Osteocyte (in vitro differentiated cells): Measurements from ENCODE around the gene SEPSECS. TPM values are rescaled to one million over a fixed set of nuclear protein-coding genes. Genes with fewer than 3 reads are reported as not detected.
A peak's percentile ranks its signal among the peaks of the same experiment; 100 is the strongest.

Experiments used
- DNase-seq: peaks from one replicate; pipeline ENCODE4 v3.0.0; 2021; ENCODE audit warnings: mixed read lengths; ENCODE audit not compliant: unreplicated experiment; ENCODE audit errors: extremely low spot score
- H3K27ac Mint-ChIP-seq: one replicate; pipeline ENCODE4 v1.8.0; 2021; ENCODE audit warnings: mild to moderate bottlenecking, mixed read lengths; ENCODE audit not compliant: unreplicated experiment
- H3K27me3 Mint-ChIP-seq: one replicate; pipeline ENCODE4 v1.8.0; 2021; ENCODE audit warnings: mixed read lengths; ENCODE audit not compliant: unreplicated experiment
- H3K36me3 Mint-ChIP-seq: one replicate; pipeline ENCODE4 v1.8.0; 2021; ENCODE audit warnings: mixed read lengths; ENCODE audit not compliant: unreplicated experiment
- H3K4me1 Mint-ChIP-seq: one replicate; pipeline ENCODE4 v1.8.0; 2021; ENCODE audit warnings: mixed read lengths; ENCODE audit not compliant: unreplicated experiment
- H3K4me3 Mint-ChIP-seq: one replicate; pipeline ENCODE4 v1.8.0; 2021; ENCODE audit warnings: mild to moderate bottlenecking, moderate library complexity, mixed read lengths; ENCODE audit not compliant: unreplicated experiment
- H3K9me3 Mint-ChIP-seq: one replicate; pipeline ENCODE4 v1.8.0; 2021; ENCODE audit warnings: mixed read lengths; ENCODE audit not compliant: unreplicated experiment
- long read RNA-seq: library from polyadenylated mRNA; unstranded; transcript quantifications from one replicate; pipeline ENCODE4 v2.0.0, GENCODE V29; 2021
- total RNA-seq: library from RNA; stranded (reverse); gene quantifications from 2 replicates; pipeline ENCODE4 v1.2.1, GENCODE V29; 2021
- TF ChIP-seq, protein P1 (sequence below): fragments of 200-600 bp; sonication (generic); IDR thresholded peaks from 2 replicates; pipeline ENCODE4 v1.5.0; 2021; ENCODE audit warnings: antibody characterized with exemption, mild to moderate bottlenecking, moderate library complexity

The SEPSECS gene
- total RNA-seq, result 7.8 and 11.6 TPM in 2 replicates
- long read RNA-seq, full-length matches to known transcripts, result 11 of 25 reads
- long read RNA-seq, partial matches to known transcripts, result 8 of 25 reads
- long read RNA-seq, other reads (novel, unspliced or antisense), result 6 of 25 reads

DNA sequence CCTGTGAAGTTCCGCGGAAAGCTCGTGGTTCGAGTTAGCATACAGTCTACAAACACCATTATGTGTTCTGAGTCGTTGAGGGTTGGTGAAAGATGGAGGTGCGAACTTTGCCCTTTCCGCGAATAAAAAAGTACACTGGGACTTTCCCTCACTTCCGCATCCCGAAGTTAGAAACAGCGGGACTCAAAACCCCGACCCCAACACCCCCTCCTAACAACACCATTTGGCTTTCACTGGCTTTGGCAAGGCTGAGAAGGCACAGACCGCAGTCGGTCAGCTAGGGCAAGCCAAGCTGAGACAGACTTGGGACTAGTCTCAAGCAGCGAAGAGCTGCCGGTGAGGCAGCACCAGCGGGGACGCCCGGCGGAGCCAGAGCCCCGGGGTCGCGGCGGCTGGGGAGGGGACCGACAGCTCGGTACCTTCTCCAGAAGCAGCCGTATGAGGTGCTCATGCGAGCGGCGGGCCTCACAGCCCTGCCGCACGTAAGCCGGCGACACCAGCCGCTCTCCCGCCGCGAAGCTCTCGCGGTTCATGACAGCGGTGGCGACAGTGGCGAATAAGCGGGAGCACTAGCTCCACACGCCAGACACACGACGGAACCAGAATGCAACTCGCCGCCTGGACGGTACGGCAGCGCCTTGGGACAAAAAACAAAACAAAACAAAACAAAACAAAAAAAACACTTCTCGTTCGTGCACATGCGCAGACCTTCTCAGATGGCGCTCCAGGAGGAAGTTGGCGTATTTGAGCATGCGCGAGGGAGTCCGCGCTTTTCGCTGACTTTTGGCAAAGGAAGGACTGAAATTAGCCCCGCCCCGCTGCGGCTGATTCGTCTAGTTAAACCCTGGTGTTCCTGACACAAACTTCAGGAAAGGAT lies at the start of gene SEPSECS:
Gene SEPSECS (minus strand): TSS at position 613 of the 877 bp plus-strand sequence. CDS start 80 bp downstream, at position 533.
- Mint-ChIP-seq H3K4me3 (peak within 1 kb of the TSS; percentile 82), H3K27ac (peak within 1 kb of the TSS; percentile 98), H3K4me1 (peaks cover 30% of the 10 kb centered on the region), H3K9me3 (no peaks in the 10 kb centered on the region), H3K27me3 (no peaks in the 10 kb centered on the region), H3K36me3 (peaks cover 1% of the 10 kb centered on the region)
- DNase-seq, result peak; percentile 98
- TF ChIP-seq, protein P1, sequence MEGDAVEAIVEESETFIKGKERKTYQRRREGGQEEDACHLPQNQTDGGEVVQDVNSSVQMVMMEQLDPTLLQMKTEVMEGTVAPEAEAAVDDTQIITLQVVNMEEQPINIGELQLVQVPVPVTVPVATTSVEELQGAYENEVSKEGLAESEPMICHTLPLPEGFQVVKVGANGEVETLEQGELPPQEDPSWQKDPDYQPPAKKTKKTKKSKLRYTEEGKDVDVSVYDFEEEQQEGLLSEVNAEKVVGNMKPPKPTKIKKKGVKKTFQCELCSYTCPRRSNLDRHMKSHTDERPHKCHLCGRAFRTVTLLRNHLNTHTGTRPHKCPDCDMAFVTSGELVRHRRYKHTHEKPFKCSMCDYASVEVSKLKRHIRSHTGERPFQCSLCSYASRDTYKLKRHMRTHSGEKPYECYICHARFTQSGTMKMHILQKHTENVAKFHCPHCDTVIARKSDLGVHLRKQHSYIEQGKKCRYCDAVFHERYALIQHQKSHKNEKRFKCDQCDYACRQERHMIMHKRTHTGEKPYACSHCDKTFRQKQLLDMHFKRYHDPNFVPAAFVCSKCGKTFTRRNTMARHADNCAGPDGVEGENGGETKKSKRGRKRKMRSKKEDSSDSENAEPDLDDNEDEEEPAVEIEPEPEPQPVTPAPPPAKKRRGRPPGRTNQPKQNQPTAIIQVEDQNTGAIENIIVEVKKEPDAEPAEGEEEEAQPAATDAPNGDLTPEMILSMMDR, result no peak

DNA sequence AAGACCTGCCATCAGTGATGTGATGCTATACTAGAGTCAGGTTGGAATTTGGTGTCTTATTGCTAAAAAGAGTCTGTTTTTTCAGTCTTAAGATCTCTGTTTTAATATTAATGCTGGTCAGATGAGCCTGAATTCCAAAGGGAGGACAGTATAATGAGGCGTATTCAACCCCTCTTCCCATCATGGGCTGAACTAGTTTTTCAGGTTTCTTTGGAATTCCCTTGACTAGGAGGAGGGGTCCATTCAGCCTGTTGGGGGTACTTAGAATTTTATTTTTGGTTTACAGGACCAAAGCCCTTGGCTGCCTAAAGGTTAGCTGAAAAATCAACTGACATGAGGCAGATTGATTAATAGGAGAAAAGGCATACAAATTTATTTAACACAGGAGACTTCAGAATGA lies 49.5 kb upstream of the SEPSECS start:
- DNase-seq, result no peak
- Mint-ChIP-seq H3K9me3 (peaks cover 6% of the 10 kb centered on the region), H3K4me1 (no peaks in the 10 kb centered on the region), H3K27me3 (peaks cover 20% of the 10 kb centered on the region), H3K36me3 (no peaks in the 10 kb centered on the region), H3K27ac (no peak overlapping the region), H3K4me3 (no peak overlapping the region)
- TF ChIP-seq, protein P1, result no peak

DNA sequence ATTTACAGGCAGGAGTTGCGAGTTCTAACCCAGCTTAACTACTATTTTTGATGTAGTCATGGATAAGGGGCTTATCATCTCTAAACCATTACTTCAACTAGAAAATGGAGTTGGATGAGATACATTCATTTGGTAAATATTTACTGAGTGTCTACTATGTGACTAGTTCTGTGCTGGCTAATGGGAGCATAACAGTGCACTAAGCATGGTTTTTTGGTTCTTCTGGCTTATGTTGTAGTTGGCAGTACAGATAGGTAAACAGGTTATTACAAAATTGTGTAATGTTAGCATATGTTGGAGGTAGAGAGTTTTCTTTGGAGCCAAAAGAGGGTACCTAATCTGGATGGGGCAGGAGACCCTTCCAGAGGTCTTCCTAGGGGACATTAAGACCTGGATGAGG lies 47.7 kb upstream of the SEPSECS start:
- TF ChIP-seq, protein P1, result no peak
- H3K27me3 Mint-ChIP-seq, result peaks cover 16% of the 10 kb centered on the region
- peaks cover 5% of the 10 kb centered on the region for H3K9me3 Mint-ChIP-seq

DNA sequence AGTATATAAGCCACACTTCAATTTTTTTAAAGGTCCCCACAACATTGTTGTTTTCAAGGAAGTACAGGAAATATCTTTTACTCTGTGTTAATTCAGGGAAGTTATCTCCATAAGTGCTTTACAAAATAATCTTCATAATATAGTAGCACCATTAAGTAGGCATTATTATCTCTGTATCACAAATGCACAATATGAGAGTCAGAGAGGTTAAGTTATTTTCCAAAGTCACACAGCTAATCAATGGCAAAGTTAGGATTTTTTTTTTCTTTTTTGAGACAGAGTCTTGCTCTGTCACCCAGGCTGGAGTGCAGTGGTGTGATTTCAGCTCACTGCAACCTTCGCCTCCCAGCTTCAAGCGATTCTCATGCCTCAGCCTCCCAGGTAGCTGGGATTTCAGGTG lies 38.5 kb upstream of the SEPSECS start:
- Mint-ChIP-seq H3K4me1 (no peaks in the 10 kb centered on the region), H3K36me3 (no peaks in the 10 kb centered on the region), H3K4me3 (no peak overlapping the region), H3K9me3 (peaks cover 14% of the 10 kb centered on the region), H3K27me3 (no peaks in the 10 kb centered on the region), H3K27ac (no peak overlapping the region)
- no peak for DNase-seq
- TF ChIP-seq, protein P1, result no peak

More for the DNA sequence above, 47.7 kb upstream of the SEPSECS start:
- no peaks in the 10 kb centered on the region for H3K36me3 Mint-ChIP-seq
- no peaks in the 10 kb centered on the region for H3K4me1 Mint-ChIP-seq
- H3K27ac Mint-ChIP-seq, result no peak overlapping the region
- no peak for DNase-seq
- no peak overlapping the region for H3K4me3 Mint-ChIP-seq

DNA sequence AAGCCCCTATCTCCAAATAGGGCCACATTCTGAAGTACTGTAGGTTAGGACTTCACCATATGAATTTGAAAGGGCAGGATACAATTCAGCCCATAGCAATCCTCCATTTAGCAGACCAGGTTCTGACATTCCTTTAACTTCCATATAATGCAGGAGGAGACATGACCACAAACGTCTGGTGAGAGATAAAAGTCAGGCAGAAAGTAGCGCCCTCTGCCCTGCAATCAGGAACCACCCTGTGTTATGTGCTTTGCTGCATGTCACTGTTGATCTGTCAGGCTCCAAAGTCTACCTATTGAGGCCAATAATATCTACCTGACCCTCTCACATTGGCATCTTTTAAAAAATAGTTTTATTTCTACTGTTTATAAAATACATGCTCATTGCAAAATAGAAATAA lies 30.2 kb upstream of the SEPSECS start:
- no peaks in the 10 kb centered on the region for H3K36me3 Mint-ChIP-seq
- no peaks in the 10 kb centered on the region for H3K9me3 Mint-ChIP-seq
- no peaks in the 10 kb centered on the region for H3K4me1 Mint-ChIP-seq
- DNase-seq, result no peak
- H3K27ac Mint-ChIP-seq, result no peak overlapping the region
- H3K4me3 Mint-ChIP-seq, result no peak overlapping the region
- H3K27me3 Mint-ChIP-seq, result no peaks in the 10 kb centered on the region
- TF ChIP-seq, protein P1, result no peak
